ENCODE results near the gene UTF1. TPM values are rescaled to one million over a fixed set of nuclear protein-coding genes. Genes with fewer than 3 reads are reported as not detected.

UTF1 gene
- total RNA-seq, 2 donors from 2014 or later, result not detected

GRCh38 chr10:133199992-133200611, 29.9 kb upstream of the UTF1 start:
- TF ChIP-seq CTCF (IDR thresholded peaks at IDR 0.05), result no peak
- Histone ChIP-seq H3K27ac (no peak overlapping the region), H3K4me1 (ENCODE audit: control insufficient read depth in 1 of 2, low read depth in 2 of 2) (no peaks in the 10 kb centered on the region), H3K27me3 (replicated peaks; ENCODE audit: insufficient read depth) (no peaks in the 10 kb centered on the region), H3K4me3 (no peak overlapping the region), H3K9me3 (no peaks in the 10 kb centered on the region), H3K36me3 (no peaks in the 10 kb centered on the region)
- ATAC-seq (ENCODE audit: insufficient number of reproducible peaks, low FRiP score, low read depth), result no peak
- DNase-seq (ENCODE audit: low spot score), result no peak

- Histone ChIP-seq H3K9me3 (no peaks in the 10 kb centered on the region), H3K27ac (no peak overlapping the region), H3K36me3 (no peaks in the 10 kb centered on the region), H3K4me3 (no peak overlapping the region), H3K4me1 (ENCODE audit: control insufficient read depth in 1 of 2, low read depth in 2 of 2) (no peaks in the 10 kb centered on the region), H3K27me3 (replicated peaks; ENCODE audit: insufficient read depth) (no peaks in the 10 kb centered on the region)
- DNase-seq (ENCODE audit: low spot score), result no peak
- no peak for ATAC-seq (ENCODE audit: insufficient number of reproducible peaks, low FRiP score, low read depth)
- no peak for TF ChIP-seq CTCF (IDR thresholded peaks at IDR 0.05)
Observed at GRCh38 chr10:133200621-133201031, 29.4 kb upstream of the UTF1 start.

GRCh38 chr10:133201151-133201947, 28.7 kb upstream of the UTF1 start:
- no peak overlapping the region for H3K27ac ChIP-seq
- no peak overlapping the region for H3K4me3 ChIP-seq
- H3K9me3 ChIP-seq, result no peaks in the 10 kb centered on the region
- H3K27me3 ChIP-seq (replicated peaks; ENCODE audit: insufficient read depth), result no peaks in the 10 kb centered on the region
- ATAC-seq (ENCODE audit: insufficient number of reproducible peaks, low FRiP score, low read depth), result no peak
- no peaks in the 10 kb centered on the region for H3K36me3 ChIP-seq
- no peak for DNase-seq (ENCODE audit: low spot score)
- TF ChIP-seq CTCF (IDR thresholded peaks at IDR 0.05), result no peak
- H3K4me1 ChIP-seq (ENCODE audit: control insufficient read depth in 1 of 2, low read depth in 2 of 2), result no peaks in the 10 kb centered on the region

- DNase-seq (ENCODE audit: low spot score) (no peak), ATAC-seq (ENCODE audit: insufficient number of reproducible peaks, low FRiP score, low read depth) (no peak)
- Histone ChIP-seq H3K27me3 (replicated peaks; ENCODE audit: insufficient read depth) (no peaks in the 10 kb centered on the region), H3K4me3 (no peak overlapping the region), H3K36me3 (no peaks in the 10 kb centered on the region), H3K9me3 (no peaks in the 10 kb centered on the region), H3K4me1 (ENCODE audit: control insufficient read depth in 1 of 2, low read depth in 2 of 2) (no peaks in the 10 kb centered on the region), H3K27ac (no peak overlapping the region)
- no peak for TF ChIP-seq CTCF (IDR thresholded peaks at IDR 0.05)
Observed at GRCh38 chr10:133201948-133202725, 27.9 kb upstream of the UTF1 start.

Measured in thoracic aorta (tissue), 2 donors.